SK-N-DZ (cell line): ENCODE data around the gene MBD4.
"Not testable (repeated sequence)": the region's sequence is repeated elsewhere in the genome, so short reads cannot be mapped to it uniquely, and the experiment has no call there.

Experiments
- DNase-seq: peaks from one replicate; pipeline ENCODE4 v3.0.0-alpha.2; 2015; ENCODE audit warnings: low spot score

Gene MBD4

GRCh38 chr3:129412542-129413198 is 27.1 kb downstream of the MBD4 start:
- DNase-seq: no peak

- no peak for DNase-seq
Observed at GRCh38 chr3:129410971-129411370, 28.8 kb downstream of the MBD4 start.

- no peak for DNase-seq
Observed at GRCh38 chr3:129409541-129409940, 30.2 kb downstream of the MBD4 start.

GRCh38 chr3:129404610-129405009 is 35.1 kb downstream of the MBD4 start:
- no peak for DNase-seq

- DNase-seq: no peak
Observed at GRCh38 chr3:129404130-129404529, 35.6 kb downstream of the MBD4 start.

GRCh38 chr3:129403450-129403849 is 36.3 kb downstream of the MBD4 start:
- DNase-seq: no peak

- no peak for DNase-seq
Observed at GRCh38 chr3:129402616-129403015, 37.1 kb downstream of the MBD4 start.

- no peak for DNase-seq
Observed at GRCh38 chr3:129402210-129402609, 37.5 kb downstream of the MBD4 start.

- DNase-seq: peak; percentile 68
Observed at GRCh38 chr3:129399895-129400357, 39.8 kb downstream of the MBD4 start.

- DNase-seq: peak; percentile 96
Observed at GRCh38 chr3:129399145-129399894, 40.4 kb downstream of the MBD4 start.

GRCh38 chr3:129398803-129399144 is 41.0 kb downstream of the MBD4 start:
- no peak for DNase-seq

- DNase-seq: not testable (repeated sequence)
Observed at GRCh38 chr3:129393760-129394564, 45.8 kb downstream of the MBD4 start.

GRCh38 chr3:129393271-129393670 is 46.5 kb downstream of the MBD4 start:
- no peak for DNase-seq

GRCh38 chr3:129392106-129392887 is 47.5 kb downstream of the MBD4 start:
- DNase-seq: not testable (repeated sequence)

GRCh38 chr3:129391583-129391982 is 48.2 kb downstream of the MBD4 start:
- DNase-seq: not testable (repeated sequence)

GRCh38 chr3:129389572-129389937 is 50.2 kb downstream of the MBD4 start:
- no peak for DNase-seq

- DNase-seq: not testable (repeated sequence)
Observed at GRCh38 chr3:129388791-129389571, 50.8 kb downstream of the MBD4 start.

GRCh38 chr3:129387487-129387886 is 52.3 kb downstream of the MBD4 start:
- no peak for DNase-seq

- DNase-seq: no peak
Observed at GRCh38 chr3:129386984-129387383, 52.8 kb downstream of the MBD4 start.

- peak; percentile 57 for DNase-seq
Observed at GRCh38 chr3:129385507-129385906, 54.2 kb downstream of the MBD4 start.
